SK-N-SH (cell line): ENCODE measurements around the gene EZH1. TPM values are rescaled to one million over a fixed set of nuclear protein-coding genes. Genes with fewer than 3 reads are reported as not detected.
A peak's percentile ranks its signal among the peaks of the same experiment; 100 is the strongest.

Experiments used
- CTCF ChIA-PET: fragments of 300-600, 350-600 bp; formaldehyde crosslinking; extraction: SDS; loops from one replicate; lab custom pipeline; 2021; lab: Yijun Ruan, JAX
- POLR2A ChIA-PET: fragments of 350-600 bp; sonication (Branson Sonifier 250); formaldehyde crosslinking; extraction: SDS; loops from one replicate; lab custom pipeline; 2020; ENCODE audit warnings: antibody characterized with exemption, inconsistent platforms; lab: Yijun Ruan, JAX
- DNase-seq: peaks from one replicate; pipeline ENCODE4 v3.0.0; 2012
- H2AFZ ChIP-seq: fragments of 200-600 bp; sonication (generic); 2 replicates; pipeline ENCODE4 v1.8.1; 2016; ENCODE audit warnings: antibody characterized with exemption, mild to moderate bottlenecking, low read depth
- H3F3A ChIP-seq: fragments of 200-600 bp; sonication (generic); replicated peaks from 2 replicates; pipeline ENCODE3; 2016; ENCODE audit warnings: antibody characterized with exemption, mild to moderate bottlenecking; ENCODE audit not compliant: insufficient read depth
- H3K27ac ChIP-seq, 2 experiments: fragments of 200-500 bp in 1 of 2; fragments of 200-600 bp in 1 of 2; sonication (Bioruptor generic) in 1 of 2; sonication (generic), shearing (Covaris generic) in 1 of 2; 2 replicates each; pipeline versions ENCODE4 v1.5.1 to v1.6.1; 2014 to 2016; ENCODE audit warnings: low read depth in 2 of 2, inconsistent platforms in 1 of 2, low read length in 1 of 2, mild to moderate bottlenecking in 1 of 2, mixed read lengths in 1 of 2
- H3K27me3 ChIP-seq: fragments of 200-600 bp; sonication (generic), shearing (Covaris generic); 2 replicates; pipeline ENCODE4 v1.6.1; 2016; ENCODE audit warnings: mixed run types; ENCODE audit not compliant: insufficient read depth
- H3K36me3 ChIP-seq, 2 experiments: fragments of 200-500 bp in 1 of 2; fragments of 200-600 bp in 1 of 2; sonication (Bioruptor generic) in 1 of 2; sonication (generic) in 1 of 2; replicated peaks in 1 of 2; 2 replicates each; pipeline versions ENCODE3 to v1.5.1; 2014 to 2016; ENCODE audit warnings: low read length in 1 of 2, mild to moderate bottlenecking in 1 of 2; ENCODE audit not compliant: insufficient read depth in 2 of 2, control insufficient read depth in 1 of 2
- H3K4me1 ChIP-seq, 2 experiments: fragments of 200-500 bp in 1 of 2; fragments of 200-600 bp in 1 of 2; sonication (Bioruptor generic) in 1 of 2; sonication (generic), shearing (Covaris generic) in 1 of 2; 2 replicates each; pipeline versions ENCODE4 v1.5.1 to v1.6.1; 2014 to 2016; ENCODE audit warnings: low read depth in 1 of 2, low read length in 1 of 2, mixed run types in 1 of 2; ENCODE audit not compliant: insufficient read depth in 2 of 2, control insufficient read depth in 1 of 2
- H3K4me2 ChIP-seq: fragments of 200-600 bp; sonication (generic), shearing (Covaris generic); 2 replicates; pipeline ENCODE4 v1.6.1; 2017; ENCODE audit warnings: mixed run types
- H3K4me3 ChIP-seq, 2 experiments: fragments of 200-500 bp in 1 of 2; fragments of 200-600 bp in 1 of 2; sonication (Bioruptor generic) in 1 of 2; sonication (generic), shearing (Covaris generic) in 1 of 2; 2 replicates each; pipeline versions ENCODE4 v1.5.1 to v1.8.1; 2014 to 2016; ENCODE audit warnings: low read depth in 2 of 2, inconsistent platforms in 1 of 2, low read length in 1 of 2, mild to moderate bottlenecking in 1 of 2, mixed read lengths in 1 of 2, moderate library complexity in 1 of 2
- H3K79me2 ChIP-seq: fragments of 200-600 bp; sonication (generic); 2 replicates; pipeline ENCODE4 v1.8.1; 2017; ENCODE audit warnings: mild to moderate bottlenecking; ENCODE audit not compliant: insufficient read depth
- H3K9ac ChIP-seq: fragments of 200-600 bp; sonication (generic); 2 replicates; pipeline ENCODE4 v1.6.1; 2017; ENCODE audit warnings: mixed run types
- H3K9me2 ChIP-seq: fragments of 200-600 bp; sonication (generic); 2 replicates; pipeline ENCODE4 v1.6.1; 2017; ENCODE audit warnings: mixed run types
- H3K9me3 ChIP-seq: fragments of 200-600 bp; sonication (generic); 2 replicates; pipeline ENCODE4 v1.6.1; 2017; ENCODE audit warnings: mixed run types, mild to moderate bottlenecking, moderate library complexity
- H4K20me1 ChIP-seq: fragments of 200-600 bp; sonication (generic); 2 replicates; pipeline ENCODE4 v1.6.1; 2017; ENCODE audit warnings: mild to moderate bottlenecking, mixed run types; ENCODE audit not compliant: insufficient read depth
- CHD2 ChIP-seq: fragments of 150-350 bp; IDR thresholded peaks from 2 replicates; pipeline ENCODE4 v1.6.1; 2018; ENCODE audit warnings: low read length; ENCODE audit not compliant: partially characterized antibody
- CTCF ChIP-seq: fragments of 200-600 bp; sonication (generic); IDR thresholded peaks from 2 replicates; pipeline ENCODE4 v1.6.1; 2017; ENCODE audit warnings: antibody characterized with exemption, mild to moderate bottlenecking, moderate library complexity
- EP300 ChIP-seq, 2 experiments: IDR thresholded peaks; 2 replicates each; pipeline versions ENCODE4 v1.4.0 to v1.6.1; 2012; ENCODE audit warnings: borderline replicate concordance in 1 of 2, low read depth in 1 of 2, low read length in 1 of 2
- FOSL2 ChIP-seq: IDR thresholded peaks from 2 replicates; pipeline ENCODE4 v1.4.0; 2012; ENCODE audit warnings: low read depth, mild to moderate bottlenecking, moderate library complexity, borderline replicate concordance
- FOXJ3 ChIP-seq: sonication (generic); formaldehyde crosslinking; IDR thresholded peaks from 2 replicates; pipeline ENCODE4 v1.5.1; 2020; ENCODE audit warnings: mild to moderate bottlenecking, missing genetic modification reagents
- GABPA ChIP-seq: IDR thresholded peaks from 2 replicates; pipeline ENCODE4 v1.4.0; 2012; ENCODE audit warnings: low read depth, mild to moderate bottlenecking
- MAX ChIP-seq: IDR thresholded peaks from 2 replicates; pipeline ENCODE4 v1.4.0; 2012; ENCODE audit warnings: low read depth
- MXI1 ChIP-seq: IDR thresholded peaks from 2 replicates; pipeline ENCODE4 v1.6.1; 2012; ENCODE audit warnings: mild to moderate bottlenecking, low read depth, low read length, improper control_type of control experiment
- NFIC ChIP-seq: IDR thresholded peaks from 2 replicates; pipeline ENCODE4 v1.4.0; 2012; ENCODE audit warnings: borderline replicate concordance
- NRF1 ChIP-seq: IDR thresholded peaks from 2 replicates; pipeline ENCODE4 v1.6.1; 2012; ENCODE audit warnings: low read depth, mild to moderate bottlenecking, low read length
- PBX3 ChIP-seq: IDR thresholded peaks from 2 replicates; pipeline ENCODE4; 2012
- POLR2AphosphoS5 ChIP-seq: IDR thresholded peaks from 2 replicates; pipeline ENCODE4 v1.6.1; 2012; ENCODE audit warnings: low read depth, low read length
- RCOR1 ChIP-seq: fragments of 150-350 bp; IDR thresholded peaks from 2 replicates; pipeline ENCODE4 v1.6.1; 2017; ENCODE audit warnings: antibody characterized with exemption, low read length
- REST ChIP-seq: IDR thresholded peaks from 2 replicates; pipeline ENCODE4 v1.6.1; 2012; ENCODE audit warnings: mild to moderate bottlenecking, low read depth, low read length, moderate library complexity
- RXRA ChIP-seq: IDR thresholded peaks from 2 replicates; pipeline ENCODE4 v1.4.0; 2012; ENCODE audit warnings: low read depth, mild to moderate bottlenecking, borderline replicate concordance
- SIN3A ChIP-seq: IDR thresholded peaks from 2 replicates; pipeline ENCODE4 v1.6.1; 2012; ENCODE audit warnings: low read depth, mild to moderate bottlenecking, low read length, moderate library complexity, borderline replicate concordance
- TCF12 ChIP-seq: IDR thresholded peaks from 2 replicates; pipeline ENCODE4 v1.4.0; 2012
- TEAD4 ChIP-seq: IDR thresholded peaks from 2 replicates; pipeline ENCODE4 v1.4.0; 2012; ENCODE audit warnings: mild to moderate bottlenecking, borderline replicate concordance; ENCODE audit not compliant: insufficient read depth
- ZBTB33 ChIP-seq: IDR thresholded peaks from 2 replicates; pipeline ENCODE4 v1.4.0; 2012; ENCODE audit warnings: low read depth, borderline replicate concordance
- WGBS: methylation state at CpG from one replicate; pipeline ENCODE4 v1.1.6; 2017; ENCODE audit warnings: low lambda C conversion rate; 5-methylcytosine and 5-hydroxymethylcytosine counted together
- polyA plus RNA-seq, 3 experiments: library from polyadenylated mRNA; depleted of rRNA; stranded (reverse); fragments of >200 nt; gene quantifications; 2 replicates each; pipeline ENCODE4 v1.2.3, GENCODE V29; 2012

The EZH1 gene
- polyA plus RNA-seq, 1 of the 3 experiments (the other 2 are of a cell fraction) = 28.6 TPM

GRCh38 chr17:42677921-42678781 lies 66.7 kb downstream of the EZH1 start (continued):
- peak; percentile 80; the same call in 1 of the 2 replicates for TF ChIP-seq ZBTB33
- TF ChIP-seq MAX = peak; percentile 85
- TF ChIP-seq POLR2AphosphoS5 = peak; percentile 87
- TF ChIP-seq NRF1 = peak; percentile 39; the same call in 1 of the 2 replicates
- TF ChIP-seq RCOR1 = 0 out of 2 replicates have a peak, but pooled peaks have one; percentile 10
- TF ChIP-seq CHD2 = peak; percentile 97
- no peak for TF ChIP-seq EP300 (IDR thresholded peaks at IDR 0.05; ENCODE audit: borderline replicate concordance in 1 of 2, low read depth in 1 of 2, low read length in 1 of 2)
- TF ChIP-seq FOXJ3 (CRISPR knock-in tag) = no peak

GRCh38 chr17:42677012-42677857 lies 67.6 kb downstream of the EZH1 start:
- peaks cover 32% of the 10 kb centered on the region for H3F3A ChIP-seq
- peak; percentile 97 for DNase-seq
- peak overlapping the region; percentile 90 for H3K4me2 ChIP-seq
- H3K9ac ChIP-seq = peak overlapping the region; percentile 83; the same call in 1 of the 2 replicates
- no peaks in the 10 kb centered on the region for H3K9me2 ChIP-seq
- peaks cover 12 to 15% of the 10 kb centered on the region in 2 experiments for H3K36me3 ChIP-seq
- H3K79me2 ChIP-seq = peaks cover 40% of the 10 kb centered on the region
- H3K4me3 ChIP-seq = peak overlapping the region; percentile 91 to 98
- H2AFZ ChIP-seq = no peak overlapping the region
- H3K27me3 ChIP-seq = no peaks in the 10 kb centered on the region
- H3K27ac ChIP-seq = peak overlapping the region; percentile 87 to 99
- ChIA-PET CTCF (interaction anchor here (0.6 to 8.9 kb wide), 12 partner anchors 8 to 146 kb away, joined by 3 to 221 read pairs (median 5); partner anchors contain the start of genes MLX, PSMC3IP, RETREG3 and TUBG1), POLR2A (interaction anchor here (0.8 to 6.0 kb wide), 10 partner anchors 10 to 140 kb away, joined by 3 to 63 read pairs (median 8); partner anchors contain the start of genes PSMC3IP, RETREG3, TUBG1 and TUBG2)
- peaks cover 20% of the 10 kb centered on the region for H4K20me1 ChIP-seq
- peaks cover 15 to 52% of the 10 kb centered on the region in 2 experiments for H3K4me1 ChIP-seq
- WGBS = 10% methylated on average over 21 of the region's 33 CpGs
- no peaks in the 10 kb centered on the region for H3K9me3 ChIP-seq
- TF ChIP-seq TCF12 (no peak), RXRA (no peak), SIN3A (no peak), TEAD4 (no peak), CTCF (no peak), FOSL2 (no peak), REST (no peak), NFIC (0 out of 2 replicates have a peak, but pooled peaks have one; percentile 28), GABPA (no peak), MXI1 (no peak; the same call in none of the 2 replicates), PBX3 (no peak; the same call in 1 of the 2 replicates), FOXJ3 (CRISPR knock-in tag) (no peak)
